Memory B cell (primary cell): ENCODE data around the gene SLC7A10.

Experiments
- ATAC-seq: fragments of 150-1000 bp; cut with Tn5 transposase; 2 replicates; pipeline ENCODE4 v1.10.0; 2021; ENCODE audit warnings: low read depth, mild to moderate bottlenecking, moderate library complexity
- DNase-seq, 2 donors: peaks; one replicate each; pipeline ENCODE4 v3.0.0; 2022; ENCODE audit warnings: low spot score in 2 of 2
- H3K27ac Mint-ChIP-seq: one replicate; pipeline ENCODE4 v1.8.0; 2022; ENCODE audit warnings: mild to moderate bottlenecking, moderate library complexity, mixed read lengths
- H3K27me3 Mint-ChIP-seq: one replicate; pipeline ENCODE4 v1.8.0; 2022; ENCODE audit warnings: mixed read lengths
- H3K36me3 Mint-ChIP-seq: one replicate; pipeline ENCODE4 v1.8.0; 2022; ENCODE audit warnings: mild to moderate bottlenecking, mixed read lengths
- H3K4me1 Mint-ChIP-seq: one replicate; pipeline ENCODE4 v1.8.0; 2022; ENCODE audit warnings: mixed read lengths
- H3K4me3 Mint-ChIP-seq: one replicate; pipeline ENCODE4 v1.8.0; 2022; ENCODE audit warnings: mild to moderate bottlenecking, moderate library complexity, mixed read lengths
- H3K9me3 Mint-ChIP-seq: one replicate; pipeline ENCODE4 v1.8.0; 2022; ENCODE audit warnings: mixed read lengths

SLC7A10 gene

DNA sequence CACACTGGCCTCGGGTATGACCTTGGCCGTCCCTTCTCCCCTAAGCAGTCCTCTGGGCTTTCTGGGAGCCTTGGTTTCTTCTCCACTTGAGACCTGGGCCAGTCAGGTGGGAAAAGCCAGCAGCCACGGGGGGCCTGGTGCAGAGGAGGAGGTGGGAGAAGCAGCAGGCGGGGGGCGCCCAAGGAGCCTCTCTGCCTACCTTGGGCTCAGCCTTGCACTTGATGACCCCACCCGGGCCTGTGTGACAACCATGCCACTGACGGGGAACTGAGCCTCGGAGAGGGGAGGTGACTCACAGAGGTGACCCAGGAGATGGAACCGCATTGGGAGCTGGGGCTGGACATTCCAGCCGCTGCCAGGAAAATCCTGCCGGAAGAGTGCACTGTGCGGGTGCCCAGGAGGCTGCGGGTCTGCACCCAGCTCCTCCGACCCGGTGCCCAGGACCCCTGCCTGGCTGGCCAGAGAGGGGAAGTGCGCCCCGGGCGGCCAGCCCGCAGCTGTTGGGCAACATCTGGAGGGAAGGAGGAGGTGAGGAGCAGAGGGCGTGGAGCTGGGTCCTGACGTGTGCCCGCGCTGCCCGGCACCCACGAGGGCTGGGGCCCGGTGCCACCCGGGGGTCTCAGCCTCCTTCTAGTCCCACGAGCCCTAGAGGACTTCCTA is 23.4 kb upstream of the SLC7A10 start:
- H3K4me3 Mint-ChIP-seq = no peak overlapping the region

GRCh38 chr19:33248553-33248953 is 22.9 kb upstream of the SLC7A10 start:
- ATAC-seq = no peak
- no peak overlapping the region for H3K4me3 Mint-ChIP-seq
- no peaks in the 10 kb centered on the region for H3K4me1 Mint-ChIP-seq
- no peak overlapping the region for H3K27ac Mint-ChIP-seq
- peaks cover 7% of the 10 kb centered on the region for H3K27me3 Mint-ChIP-seq
- H3K36me3 Mint-ChIP-seq = no peaks in the 10 kb centered on the region
- DNase-seq = no peak
- no peaks in the 10 kb centered on the region for H3K9me3 Mint-ChIP-seq

More for the DNA sequence above, 23.4 kb upstream of the SLC7A10 start:
- Mint-ChIP-seq H3K27ac (no peak overlapping the region), H3K9me3 (no peaks in the 10 kb centered on the region), H3K27me3 (peaks cover 4% of the 10 kb centered on the region), H3K4me1 (no peaks in the 10 kb centered on the region), H3K36me3 (no peaks in the 10 kb centered on the region)
- peak; percentile 47 for ATAC-seq
- DNase-seq = no peak

DNA sequence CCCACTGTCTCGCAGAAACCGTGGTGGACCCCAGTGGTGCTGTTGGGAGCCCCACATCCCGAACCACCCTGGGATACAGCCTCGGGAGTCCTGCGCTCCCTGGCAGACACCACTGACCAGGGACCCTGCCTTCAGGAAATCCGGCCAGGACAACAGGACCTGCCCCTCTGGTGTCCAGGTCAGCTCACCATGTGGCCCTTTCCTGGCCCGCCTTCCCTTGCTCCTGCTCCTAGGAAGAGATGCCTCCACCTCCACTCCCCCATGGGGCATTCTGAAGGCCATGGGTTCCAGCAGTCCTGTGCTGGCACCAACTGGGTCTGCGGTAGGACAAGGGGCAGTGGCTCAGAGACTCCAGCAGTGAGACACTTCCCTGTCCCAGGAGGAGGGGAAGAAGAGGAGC is 22.5 kb upstream of the SLC7A10 start:
- ATAC-seq = no peak
- H3K4me3 Mint-ChIP-seq = no peak overlapping the region
- no peaks in the 10 kb centered on the region for H3K9me3 Mint-ChIP-seq

DNA sequence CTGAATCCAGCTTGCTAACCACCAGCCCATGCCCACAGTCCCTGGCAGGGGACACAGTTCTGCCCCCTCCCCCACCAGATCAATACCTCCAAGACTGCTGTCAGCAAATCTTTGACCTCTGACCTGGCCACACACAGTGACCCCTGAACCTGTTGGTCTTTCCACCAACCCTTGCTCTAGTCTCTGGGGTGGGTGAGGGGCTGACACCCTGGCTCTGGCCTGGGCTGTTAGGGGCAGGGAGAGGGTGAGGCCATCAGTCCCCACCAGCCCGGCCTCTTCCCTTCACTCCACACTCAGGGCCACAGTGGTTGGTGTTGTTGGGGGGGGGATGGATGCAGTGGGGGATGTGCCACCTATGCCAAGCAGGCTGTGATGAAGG is 21.8 kb upstream of the SLC7A10 start:
- Mint-ChIP-seq H3K4me1 (no peaks in the 10 kb centered on the region), H3K36me3 (no peaks in the 10 kb centered on the region)

More for the DNA sequence above, 22.5 kb upstream of the SLC7A10 start:
- Mint-ChIP-seq H3K4me1 (no peaks in the 10 kb centered on the region), H3K27me3 (peaks cover 7% of the 10 kb centered on the region), H3K36me3 (no peaks in the 10 kb centered on the region), H3K27ac (no peak overlapping the region)
- no peak for DNase-seq

DNA sequence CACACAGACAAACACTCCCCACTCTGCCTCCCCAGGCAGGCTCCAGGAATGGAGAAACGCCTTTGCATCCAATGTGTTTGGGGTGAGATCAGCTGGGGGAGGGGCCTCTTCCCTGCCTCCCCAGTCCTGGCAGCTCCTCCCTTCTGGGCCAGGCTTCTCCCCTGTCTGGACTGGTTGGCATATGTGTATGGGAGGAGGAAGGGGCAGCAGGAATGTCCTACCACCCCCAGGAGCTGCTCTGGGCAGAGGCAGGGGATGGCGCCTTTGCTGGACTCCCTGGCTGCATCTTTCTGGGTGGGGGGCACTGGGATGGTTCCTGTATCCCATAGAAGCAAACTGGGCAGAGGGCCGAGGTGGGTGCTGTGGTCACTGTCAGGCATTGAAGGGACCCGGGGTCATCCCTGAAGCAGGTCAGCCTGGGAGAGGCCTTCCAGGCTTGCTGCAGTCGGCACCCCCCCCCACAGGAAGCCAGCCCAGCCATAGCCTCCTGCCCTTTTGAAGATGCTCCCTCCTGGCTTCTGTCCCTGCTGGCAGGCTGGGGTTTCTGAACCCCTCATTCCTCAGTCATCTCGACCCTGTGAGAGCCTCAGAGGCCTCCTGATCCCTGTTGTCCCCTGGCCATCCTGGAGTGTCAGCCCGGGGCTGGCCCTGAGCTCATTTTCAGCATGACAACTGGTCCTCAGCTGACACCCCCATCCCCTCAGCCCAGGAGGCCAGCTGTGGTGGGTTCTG is 21.2 kb upstream of the SLC7A10 start:
- Mint-ChIP-seq H3K9me3 (no peaks in the 10 kb centered on the region), H3K4me1 (no peaks in the 10 kb centered on the region), H3K27ac (no peak overlapping the region), H3K27me3 (peaks cover 10% of the 10 kb centered on the region), H3K4me3 (no peak overlapping the region), H3K36me3 (no peaks in the 10 kb centered on the region)
- DNase-seq (no peak), ATAC-seq (no peak)

More for the DNA sequence above, 21.8 kb upstream of the SLC7A10 start:
- ATAC-seq (no peak), DNase-seq (no peak)
- H3K4me3 Mint-ChIP-seq = no peak overlapping the region
- H3K27me3 Mint-ChIP-seq = peaks cover 10% of the 10 kb centered on the region
- no peak overlapping the region for H3K27ac Mint-ChIP-seq
- no peaks in the 10 kb centered on the region for H3K9me3 Mint-ChIP-seq

- H3K27me3 Mint-ChIP-seq = peaks cover 10% of the 10 kb centered on the region
- no peak for ATAC-seq
- no peak overlapping the region for H3K27ac Mint-ChIP-seq
- no peaks in the 10 kb centered on the region for H3K9me3 Mint-ChIP-seq
- no peaks in the 10 kb centered on the region for H3K4me1 Mint-ChIP-seq
- no peak overlapping the region for H3K4me3 Mint-ChIP-seq
- no peaks in the 10 kb centered on the region for H3K36me3 Mint-ChIP-seq
- no peak for DNase-seq
Observed at GRCh38 chr19:33245948-33246708, 20.5 kb upstream of the SLC7A10 start.

DNA sequence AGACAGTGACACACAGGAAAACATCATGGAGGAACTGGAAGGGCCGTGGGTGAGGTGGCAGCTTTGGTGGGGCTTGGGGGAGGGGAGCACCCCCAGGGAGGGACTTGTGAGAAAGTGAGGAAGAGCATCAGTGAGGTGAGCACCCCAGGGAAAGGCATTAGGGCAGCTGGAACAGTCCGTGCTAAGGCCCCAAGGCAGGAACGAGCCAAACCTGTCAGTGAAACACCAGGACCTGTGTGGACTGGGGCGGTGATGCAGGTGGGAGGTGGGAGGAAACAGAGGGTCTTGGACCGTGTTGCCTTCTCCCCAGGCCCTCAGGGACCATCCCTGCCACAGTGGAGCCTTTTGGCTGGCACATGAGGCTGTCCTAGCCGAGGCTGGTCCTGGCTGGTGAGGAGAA is 17.3 kb upstream of the SLC7A10 start:
- Mint-ChIP-seq H3K36me3 (no peaks in the 10 kb centered on the region), H3K4me1 (no peaks in the 10 kb centered on the region), H3K27me3 (peaks cover 12% of the 10 kb centered on the region), H3K27ac (no peak overlapping the region), H3K9me3 (no peaks in the 10 kb centered on the region), H3K4me3 (no peak overlapping the region)
- DNase-seq (no peak), ATAC-seq (no peak)

DNA sequence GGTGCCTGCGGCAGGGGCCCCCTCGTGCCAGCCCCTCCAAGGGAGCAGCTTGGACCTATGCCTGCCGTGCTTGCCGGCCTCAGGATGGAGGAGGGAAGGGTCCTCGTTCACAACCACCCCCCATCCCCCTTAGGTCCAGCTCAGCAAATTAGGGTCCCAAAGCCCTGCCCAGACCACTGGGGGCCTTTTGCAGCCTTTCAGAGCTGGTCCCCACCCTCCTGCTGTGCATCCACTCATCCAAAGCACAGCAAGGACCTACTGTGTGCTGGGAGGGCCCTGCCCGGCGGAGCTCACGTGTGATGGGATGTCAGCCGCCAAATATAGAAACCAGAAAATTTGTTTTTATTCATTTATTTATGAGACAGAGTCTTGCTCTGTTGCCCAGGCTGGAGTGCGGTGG is 16.5 kb upstream of the SLC7A10 start:
- ATAC-seq (no peak), DNase-seq (no peak)
- Mint-ChIP-seq H3K27me3 (peaks cover 15% of the 10 kb centered on the region), H3K4me3 (no peak overlapping the region), H3K9me3 (no peaks in the 10 kb centered on the region), H3K4me1 (no peaks in the 10 kb centered on the region), H3K27ac (no peak overlapping the region), H3K36me3 (no peaks in the 10 kb centered on the region)

DNA sequence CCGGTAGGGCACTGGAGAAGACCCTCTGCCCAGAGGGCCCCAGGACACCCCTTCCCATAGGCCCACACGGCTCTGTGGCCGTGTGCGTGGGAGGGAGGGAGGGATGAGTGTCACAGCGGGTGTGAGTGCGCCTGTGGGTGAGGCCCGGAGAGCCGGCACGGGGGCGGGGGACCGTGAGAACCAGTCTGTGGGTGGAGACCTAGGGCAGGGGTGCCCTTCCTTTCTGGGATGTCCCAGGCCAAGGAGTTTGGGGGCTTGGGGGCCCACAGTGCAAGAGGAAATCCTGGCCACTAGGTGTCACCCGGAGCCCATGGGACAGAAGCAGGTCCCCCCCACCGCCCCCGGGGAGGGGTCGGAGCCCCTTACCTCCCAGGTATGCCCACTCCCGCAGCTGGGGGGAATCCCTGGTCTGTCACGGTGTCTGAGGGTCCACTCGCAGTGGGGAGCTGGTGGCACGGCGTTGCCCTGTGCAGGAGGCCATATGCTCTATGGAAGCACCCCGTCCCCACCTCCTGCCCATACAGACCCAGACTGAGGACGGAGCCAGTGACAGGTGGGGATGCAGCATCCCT is 16.0 kb upstream of the SLC7A10 start:
- DNase-seq = no peak
- no peak overlapping the region for H3K27ac Mint-ChIP-seq
- H3K36me3 Mint-ChIP-seq = no peaks in the 10 kb centered on the region
- ATAC-seq = peak; percentile 62
- no peak overlapping the region for H3K4me3 Mint-ChIP-seq
- peaks cover 15% of the 10 kb centered on the region for H3K27me3 Mint-ChIP-seq
- H3K9me3 Mint-ChIP-seq = no peaks in the 10 kb centered on the region
- no peaks in the 10 kb centered on the region for H3K4me1 Mint-ChIP-seq

DNA sequence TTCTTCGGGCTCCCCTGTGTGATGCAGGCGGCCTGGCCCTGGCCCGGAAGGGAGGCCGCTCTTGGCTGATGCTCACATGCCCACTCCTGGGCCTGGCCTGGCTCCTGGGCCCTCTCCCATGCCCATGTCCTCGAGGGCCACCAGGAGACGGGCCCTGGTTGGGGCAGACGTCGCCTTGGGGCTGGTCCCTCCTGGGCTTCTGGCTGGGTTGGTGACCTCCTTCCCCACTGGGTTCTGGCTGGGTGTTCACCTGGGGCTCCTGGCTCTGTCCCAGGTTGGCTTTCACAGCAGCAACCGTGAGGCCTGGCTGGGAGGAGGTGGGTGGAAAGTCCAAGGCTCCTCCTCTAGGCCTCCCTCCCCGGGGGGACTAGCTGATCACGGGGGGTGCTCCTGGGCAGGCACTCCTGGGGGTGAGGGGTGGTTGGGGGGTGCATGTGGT is 15.5 kb upstream of the SLC7A10 start:
- Mint-ChIP-seq H3K27me3 (peaks cover 15% of the 10 kb centered on the region), H3K4me3 (no peak overlapping the region)
- ATAC-seq = no peak

DNA sequence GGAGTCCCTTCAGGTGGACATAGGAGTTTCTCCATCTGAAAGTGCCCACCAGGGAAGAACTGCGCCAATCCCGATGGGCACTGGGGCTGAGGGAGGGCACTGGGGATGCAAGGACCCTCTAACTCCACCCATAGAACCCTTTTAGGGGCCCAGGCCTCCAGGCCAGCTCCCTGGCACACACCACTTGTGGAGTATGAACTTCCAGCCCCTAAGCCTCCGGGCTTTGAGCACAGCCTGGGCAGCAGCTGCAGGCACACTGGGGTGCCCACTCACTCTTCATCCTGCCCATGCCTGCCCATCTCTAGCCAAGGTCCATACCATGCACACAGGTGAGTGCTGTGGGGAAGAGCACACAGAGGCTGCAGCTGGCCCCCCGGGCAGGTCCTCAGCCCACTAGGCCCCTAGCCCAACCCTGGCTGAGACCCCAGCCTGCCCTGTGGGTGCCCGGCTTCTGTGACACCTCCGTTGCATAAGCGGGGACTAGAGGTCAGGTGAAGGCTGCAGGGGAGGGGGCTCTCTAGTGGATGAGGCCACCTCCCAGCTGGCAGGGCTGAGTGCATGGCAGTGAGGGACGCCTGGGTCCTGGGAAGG is 14.6 kb upstream of the SLC7A10 start:
- no peak overlapping the region for H3K4me3 Mint-ChIP-seq
- H3K4me1 Mint-ChIP-seq = peaks cover 3% of the 10 kb centered on the region
- H3K36me3 Mint-ChIP-seq = no peaks in the 10 kb centered on the region
- H3K27me3 Mint-ChIP-seq = peaks cover 15% of the 10 kb centered on the region
- DNase-seq (no peak), ATAC-seq (no peak)
- no peaks in the 10 kb centered on the region for H3K9me3 Mint-ChIP-seq
- H3K27ac Mint-ChIP-seq = no peak overlapping the region

More for the DNA sequence above, 15.5 kb upstream of the SLC7A10 start:
- Mint-ChIP-seq H3K27ac (no peak overlapping the region), H3K9me3 (no peaks in the 10 kb centered on the region), H3K36me3 (no peaks in the 10 kb centered on the region), H3K4me1 (no peaks in the 10 kb centered on the region)
- DNase-seq = no peak

DNA sequence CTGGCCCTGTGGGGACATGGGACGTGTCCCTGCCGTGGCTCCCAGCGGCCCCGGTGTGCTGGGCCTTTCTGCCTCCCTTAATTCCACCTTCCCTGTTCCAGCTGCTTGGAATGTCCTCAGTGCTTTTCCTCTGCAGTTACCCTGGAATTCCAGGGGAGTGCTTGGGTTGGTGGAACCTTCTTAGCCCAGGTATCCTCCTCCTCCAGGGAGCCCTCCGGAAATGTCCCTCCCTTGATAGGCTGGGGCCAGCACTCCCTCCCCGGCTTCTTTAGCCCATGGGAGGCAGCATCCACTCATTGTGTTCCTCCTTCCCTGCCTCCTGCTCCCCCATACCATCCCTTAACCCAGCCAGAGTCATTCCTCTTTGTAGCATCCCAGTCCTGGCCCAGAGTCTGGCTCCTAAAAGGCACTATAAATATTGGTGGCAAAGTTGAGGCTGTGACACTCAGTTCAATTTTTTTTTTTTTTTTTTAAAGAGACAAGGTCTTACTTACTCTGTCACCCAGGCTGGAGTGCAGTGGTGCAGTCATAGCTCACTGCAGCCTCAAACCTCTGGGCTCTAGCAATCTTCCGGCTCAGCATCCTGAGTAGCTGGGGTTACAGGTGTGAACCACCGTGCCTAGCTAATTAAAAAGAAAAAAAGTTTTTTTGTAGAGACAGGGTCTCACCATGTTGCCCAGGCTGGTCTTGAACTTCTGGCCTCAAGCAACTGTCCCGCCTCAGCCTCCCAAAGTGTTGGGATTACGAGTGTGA is 13.7 kb upstream of the SLC7A10 start:
- H3K4me1 Mint-ChIP-seq = peaks cover 3% of the 10 kb centered on the region
- no peak overlapping the region for H3K27ac Mint-ChIP-seq
- H3K4me3 Mint-ChIP-seq = no peak overlapping the region
- DNase-seq (no peak), ATAC-seq (no peak)
- no peaks in the 10 kb centered on the region for H3K36me3 Mint-ChIP-seq
- peaks cover 14% of the 10 kb centered on the region for H3K27me3 Mint-ChIP-seq
- no peaks in the 10 kb centered on the region for H3K9me3 Mint-ChIP-seq

DNA sequence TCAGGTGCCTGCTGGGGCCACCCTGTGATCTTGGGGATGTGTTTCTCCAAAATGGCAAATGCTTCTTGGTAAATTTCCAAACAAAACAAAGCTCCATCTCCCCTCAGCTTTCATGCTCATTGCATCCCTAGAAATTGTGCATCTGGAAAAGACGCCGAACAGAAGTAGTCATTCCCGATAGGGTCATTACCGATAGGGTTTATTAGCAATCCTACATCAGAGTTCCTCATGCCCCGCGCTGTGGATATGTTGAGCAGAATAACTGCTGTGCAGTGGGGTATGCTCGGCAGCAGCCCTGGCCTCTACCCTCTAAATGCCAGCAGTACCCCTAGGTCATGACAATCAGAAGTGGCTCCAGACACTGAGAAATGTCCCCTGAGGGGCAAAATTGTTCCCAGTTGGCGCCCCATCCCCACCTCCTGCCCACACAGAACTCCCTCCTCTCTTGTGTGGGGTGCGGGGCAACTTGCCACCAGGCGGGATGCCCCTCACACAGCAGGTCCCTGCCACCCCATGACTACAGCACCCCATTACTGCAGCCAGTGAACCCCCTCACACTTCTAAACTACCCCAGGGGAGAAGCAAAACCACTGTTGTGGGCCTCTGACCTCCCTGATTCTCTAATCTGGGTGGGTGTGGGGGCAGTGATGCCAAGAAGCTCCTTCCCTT is 13.0 kb upstream of the SLC7A10 start:
- DNase-seq (no peak), ATAC-seq (no peak)
- peaks cover 3% of the 10 kb centered on the region for H3K4me1 Mint-ChIP-seq
- no peaks in the 10 kb centered on the region for H3K36me3 Mint-ChIP-seq
- no peak overlapping the region for H3K27ac Mint-ChIP-seq
- no peaks in the 10 kb centered on the region for H3K9me3 Mint-ChIP-seq
- H3K27me3 Mint-ChIP-seq = peaks cover 11% of the 10 kb centered on the region
- no peak overlapping the region for H3K4me3 Mint-ChIP-seq
